ENCODE data around the gene ALDH1A3.

ALDH1A3 gene

DNA sequence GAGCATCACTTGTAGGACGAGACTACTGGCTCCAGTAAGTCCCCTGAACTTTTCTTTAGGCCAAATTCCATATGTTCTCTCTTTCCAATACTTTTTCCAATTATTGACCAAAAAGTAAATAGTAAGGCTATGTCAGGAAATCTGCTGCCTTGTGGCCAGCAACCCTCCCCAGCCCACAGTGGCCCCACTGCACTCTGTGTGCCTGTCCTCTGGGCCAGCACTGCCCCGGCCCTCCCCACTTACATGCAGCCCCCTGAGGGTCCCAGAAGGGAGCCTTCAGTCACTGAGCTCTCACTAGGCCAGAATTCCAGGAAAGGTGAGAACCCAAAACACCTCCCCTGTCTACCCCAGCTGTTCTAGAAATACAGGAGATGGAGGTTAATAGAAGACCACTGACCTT lies 21.3 kb upstream of the ALDH1A3 start:
- DNase-seq (ENCODE audit: low read depth in 1 of 2, low spot score in 1 of 2) = no peak

- DNase-seq (ENCODE audit: low read depth in 1 of 2, low spot score in 1 of 2) = no peak
Measured at GRCh38 chr15:100859970-100860828, 19.4 kb upstream of the ALDH1A3 start.

DNA sequence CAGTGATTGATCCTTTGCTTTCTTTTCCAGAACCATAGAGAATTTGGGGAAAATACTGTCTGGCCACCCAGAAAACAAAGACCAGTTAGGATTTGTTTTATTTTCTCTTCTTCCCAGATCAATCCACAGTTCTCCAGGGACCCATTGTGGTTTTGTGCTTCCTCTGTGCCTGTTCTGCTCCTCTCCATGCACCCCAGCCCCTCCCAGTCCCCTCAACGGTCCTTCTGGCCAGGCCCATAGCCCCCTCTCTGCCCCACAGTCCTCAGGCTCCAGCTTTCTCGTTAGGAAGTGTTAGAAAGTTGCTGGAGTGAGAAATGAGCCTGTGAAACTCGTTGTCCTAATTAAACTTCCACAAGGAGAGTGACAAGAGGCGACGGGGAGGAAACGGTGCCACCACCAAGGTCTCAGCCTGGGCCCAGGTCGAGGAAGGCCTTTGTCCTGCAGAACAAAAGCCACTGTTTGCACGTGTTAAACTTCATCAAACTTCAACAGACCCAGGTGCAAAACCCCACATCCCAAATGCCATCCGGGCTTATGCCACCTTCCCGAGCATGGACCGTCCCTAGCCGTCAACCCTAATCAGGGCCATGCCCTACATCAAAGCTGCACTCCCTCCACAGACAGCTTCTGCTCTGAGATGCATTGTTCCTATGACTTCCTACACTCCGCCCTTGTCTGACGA lies 18.7 kb upstream of the ALDH1A3 start:
- DNase-seq (ENCODE audit: low read depth in 1 of 2, low spot score in 1 of 2) = no peak

GRCh38 chr15:100861511-100861991 lies 18.1 kb upstream of the ALDH1A3 start:
- no peak for DNase-seq (ENCODE audit: low read depth in 1 of 2, low spot score in 1 of 2)

GRCh38 chr15:100862162-100862561 lies 17.5 kb upstream of the ALDH1A3 start:
- no peak for DNase-seq (ENCODE audit: low read depth in 1 of 2, low spot score in 1 of 2)

DNA sequence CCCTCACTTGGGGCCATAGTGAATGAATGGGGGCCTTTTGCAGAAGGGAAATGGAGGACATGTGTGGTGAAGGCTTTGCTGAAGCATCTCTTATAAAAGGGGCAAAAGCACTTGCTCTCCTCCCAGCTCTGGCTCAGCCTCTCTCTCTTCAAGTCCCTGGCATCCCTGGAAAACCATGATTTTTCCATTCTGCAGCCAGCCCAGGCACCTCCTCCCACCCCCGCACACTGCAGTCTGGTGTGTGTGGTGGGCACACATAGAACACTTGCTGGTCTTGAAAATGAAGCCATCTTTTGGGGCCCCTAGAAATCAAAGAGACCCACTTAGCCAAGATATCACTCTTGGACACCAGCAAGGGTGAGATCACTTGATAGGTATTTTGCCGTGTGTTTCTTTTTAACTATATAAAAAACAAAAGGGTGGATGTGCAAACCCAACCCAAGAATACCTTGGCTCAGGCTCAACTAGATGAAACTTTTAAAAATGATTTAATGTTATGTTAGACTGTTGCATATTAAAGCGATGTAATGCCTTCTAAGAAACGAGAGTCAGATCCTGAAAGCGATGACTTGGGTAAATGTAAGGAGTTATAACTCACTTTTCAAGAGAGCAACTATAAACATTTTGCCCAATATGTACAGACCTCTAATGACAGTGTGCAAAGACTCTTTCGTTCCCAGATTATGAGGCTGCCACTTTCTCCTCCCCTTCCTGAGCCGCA lies 16.4 kb upstream of the ALDH1A3 start:
- DNase-seq (ENCODE audit: low read depth in 1 of 2, low spot score in 1 of 2) = no peak

- DNase-seq (ENCODE audit: low read depth in 1 of 2, low spot score in 1 of 2) = no peak
Measured at GRCh38 chr15:100863796-100864267, 15.8 kb upstream of the ALDH1A3 start.

DNA sequence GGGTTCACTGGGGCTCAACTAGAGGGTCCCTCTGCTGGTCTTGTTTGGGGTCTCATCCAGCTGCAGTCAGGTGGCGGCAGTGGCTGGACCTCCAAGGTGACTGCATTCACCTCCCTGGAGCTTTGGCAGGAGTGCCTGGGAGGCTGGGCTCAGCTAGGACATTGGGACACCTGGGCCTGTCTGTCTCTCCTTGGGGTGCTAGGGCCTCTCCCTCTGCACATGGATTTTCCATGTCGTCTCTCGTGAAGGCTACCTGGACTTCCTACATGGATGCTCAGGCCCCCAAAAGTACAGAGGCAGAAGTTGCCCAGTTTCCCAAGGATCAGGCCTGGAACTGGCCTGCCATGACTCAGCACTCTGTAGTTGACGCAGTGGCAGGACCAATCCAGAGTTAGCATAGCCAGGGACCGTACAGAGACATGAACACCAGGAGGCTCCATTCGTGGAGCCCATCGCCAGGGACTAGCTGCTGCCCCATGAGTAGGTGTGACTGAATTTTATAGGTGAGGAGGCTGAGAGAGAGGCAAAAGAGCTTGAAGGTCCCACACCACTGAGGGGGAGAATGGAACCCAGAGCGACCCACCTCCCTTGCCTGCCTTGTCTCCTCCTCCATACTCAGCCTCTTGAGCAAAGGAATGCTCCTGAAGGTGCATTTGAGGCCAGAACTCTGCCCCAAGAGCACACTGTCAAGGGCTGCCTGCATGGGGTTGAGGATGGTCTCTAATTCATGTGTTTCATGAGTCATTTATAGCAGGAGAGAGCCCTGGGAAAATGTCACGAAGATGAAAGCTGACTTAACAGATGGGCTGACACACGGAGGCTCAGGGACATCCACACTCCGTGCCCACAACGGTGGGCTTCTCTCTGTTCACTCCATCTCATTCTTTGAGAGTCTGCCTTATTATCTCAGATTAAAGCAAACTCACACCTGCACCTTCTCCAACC lies 13.0 kb upstream of the ALDH1A3 start:
- DNase-seq (ENCODE audit: low read depth in 1 of 2, low spot score in 1 of 2) = no peak

- no peak for DNase-seq (ENCODE audit: low read depth in 1 of 2, low spot score in 1 of 2)
Measured at GRCh38 chr15:100867433-100867832, 12.2 kb upstream of the ALDH1A3 start.

- no peak for DNase-seq (ENCODE audit: low read depth in 1 of 2, low spot score in 1 of 2)
Measured at GRCh38 chr15:100869151-100869999, 10.3 kb upstream of the ALDH1A3 start.

DNA sequence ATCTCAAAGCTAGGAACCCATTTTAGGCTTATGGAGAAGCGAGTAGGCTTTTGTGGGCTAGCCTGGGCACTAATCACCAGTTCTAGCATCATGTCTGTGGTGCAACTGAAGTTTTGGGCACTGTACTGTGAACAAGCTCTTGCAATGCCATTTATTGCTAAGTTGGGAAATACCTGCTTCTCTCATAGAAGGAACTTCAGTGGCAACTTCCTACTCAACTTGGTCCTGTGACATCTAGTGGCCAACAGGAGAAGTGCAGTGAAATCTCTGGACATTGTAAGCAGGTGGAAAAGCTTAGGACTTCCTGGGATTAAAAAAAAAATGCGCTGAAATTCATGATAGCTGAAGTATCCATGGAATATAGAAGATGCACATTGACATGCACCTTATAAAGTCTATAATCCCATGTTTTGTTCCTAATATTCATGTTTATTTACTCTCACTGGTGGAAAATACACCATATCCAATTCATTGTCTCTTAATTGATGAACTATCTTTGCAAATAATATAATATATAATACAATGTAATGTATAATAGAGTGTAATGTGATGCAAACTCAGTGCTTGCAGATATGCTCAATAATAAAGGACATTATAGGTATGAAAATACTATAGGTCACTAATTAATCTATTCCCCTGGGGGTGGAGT lies 6.5 kb upstream of the ALDH1A3 start:
- DNase-seq (ENCODE audit: low read depth in 1 of 2, low spot score in 1 of 2) = peak in 1 of 2 donors; percentile 10

GRCh38 chr15:100875495-100875894 lies 4.1 kb upstream of the ALDH1A3 start:
- no peak for DNase-seq (ENCODE audit: low read depth in 1 of 2, low spot score in 1 of 2)

DNA sequence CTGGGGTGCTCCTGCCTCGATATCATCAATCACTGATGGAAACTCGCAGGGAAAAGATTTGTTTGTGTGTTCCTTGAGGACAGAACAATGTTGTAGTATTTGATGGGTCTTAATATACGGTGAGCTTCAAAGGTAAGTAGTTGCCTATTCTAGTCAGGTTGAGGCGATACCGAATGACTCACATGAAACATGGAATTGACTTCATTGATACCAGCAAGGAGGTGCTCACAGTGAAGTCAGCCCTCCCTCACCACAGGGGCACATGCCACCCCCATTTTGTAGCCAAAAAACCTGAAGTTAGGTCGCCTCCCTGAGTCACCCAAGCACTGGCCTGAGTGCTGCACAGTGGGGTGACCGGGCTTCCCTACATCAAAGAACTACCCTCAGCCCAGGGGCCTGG lies 3.7 kb upstream of the ALDH1A3 start:
- DNase-seq (ENCODE audit: low read depth in 1 of 2, low spot score in 1 of 2) = no peak

GRCh38 chr15:100877551-100877950 lies 2.1 kb upstream of the ALDH1A3 start:
- DNase-seq (ENCODE audit: low read depth in 1 of 2, low spot score in 1 of 2) = no peak

GRCh38 chr15:100878130-100878529 lies 1.5 kb upstream of the ALDH1A3 start:
- no peak for DNase-seq (ENCODE audit: low read depth in 1 of 2, low spot score in 1 of 2)

- DNase-seq (ENCODE audit: low read depth in 1 of 2, low spot score in 1 of 2) = no peak
Measured at GRCh38 chr15:100878648-100879047, 983 bp upstream of the ALDH1A3 start.

GRCh38 chr15:100879061-100879463 lies 569 bp upstream of the ALDH1A3 start:
- no peak for DNase-seq (ENCODE audit: low read depth in 1 of 2, low spot score in 1 of 2)

GRCh38 chr15:100880139-100880896 lies 687 bp downstream of the ALDH1A3 start:
- no peak for DNase-seq (ENCODE audit: low read depth in 1 of 2, low spot score in 1 of 2)
